HEK293 (cell line): Measurements from ENCODE around the gene CCKAR.

Source experiments
- CTCF ChIA-PET: fragments of 350-600 bp; formaldehyde crosslinking; extraction: SDS; loops from one replicate; lab custom pipeline; 2021; ENCODE audit warnings: antibody characterized with exemption; lab: Yijun Ruan, JAX
- POLR2A ChIA-PET: fragments of 300-600 bp; formaldehyde crosslinking; extraction: SDS; loops from one replicate; lab custom pipeline; 2020; ENCODE audit warnings: antibody characterized with exemption, inconsistent platforms; lab: Yijun Ruan, JAX
- H3K27ac ChIP-seq: fragments of 200-500 bp; sonication (Bioruptor generic); 2 replicates; pipeline ENCODE4 v1.5.1; 2014; ENCODE audit warnings: low read depth, low read length, control low read depth, inconsistent platforms; ENCODE audit errors: extremely low read depth
- H3K36me3 ChIP-seq, 2 experiments: fragments of 200-500 bp in 1 of 2; sonication (Bioruptor generic) in 1 of 2; 1 replicate in 1 of 2; 2 replicates in 1 of 2; pipeline ENCODE4 v1.5.1; 2014 to 2017; ENCODE audit warnings: inconsistent platforms in 2 of 2, low read length in 2 of 2; ENCODE audit not compliant: control insufficient read depth in 2 of 2, insufficient read depth in 1 of 2
- H3K4me1 ChIP-seq: fragments of 200-500 bp; sonication (Bioruptor generic); 2 replicates; pipeline ENCODE4 v1.5.1; 2014; ENCODE audit warnings: mild to moderate bottlenecking, low read length, inconsistent platforms; ENCODE audit not compliant: control insufficient read depth, insufficient read depth
- H3K4me3 ChIP-seq: 2 replicates; pipeline ENCODE4 v1.5.1; 2011; ENCODE audit warnings: low read depth, mild to moderate bottlenecking, control low read depth, low read length, moderate library complexity
- H3K9me3 ChIP-seq: fragments of 200-500 bp; sonication (Bioruptor generic); 2 replicates; pipeline ENCODE4 v1.5.1; 2014; ENCODE audit warnings: low read depth, low read length, inconsistent platforms; ENCODE audit not compliant: control insufficient read depth, insufficient read depth
- CTCF ChIP-seq: fragments of 450-650 bp; formaldehyde crosslinking; IDR thresholded peaks from 2 replicates; pipeline ENCODE4 v1.5.1; 2016; ENCODE audit warnings: missing biosample characterization, missing genetic modification characterization
- GFI1B ChIP-seq: fragments of 450-650 bp; formaldehyde crosslinking; IDR thresholded peaks from 2 replicates; pipeline ENCODE4 v1.5.1; 2016; ENCODE audit warnings: missing biosample characterization, missing genetic modification characterization
- GLI2 ChIP-seq: fragments of 450-650 bp; formaldehyde crosslinking; IDR thresholded peaks from 2 replicates; pipeline ENCODE4; 2017; ENCODE audit warnings: missing biosample characterization, missing genetic modification characterization, low read depth, borderline replicate concordance
- HOXA7 ChIP-seq: sonication (generic); formaldehyde crosslinking; IDR thresholded peaks from 2 replicates; pipeline ENCODE4 v1.8.1; 2022; ENCODE audit warnings: missing genetic modification reagents, borderline replicate concordance
- IKZF3 ChIP-seq: fragments of 450-650 bp; IDR thresholded peaks from 2 replicates; pipeline ENCODE4 v1.5.0; 2018; ENCODE audit warnings: missing biosample characterization, mild to moderate bottlenecking, missing genetic modification characterization, moderate library complexity
- KLF10 ChIP-seq: fragments of 450-650 bp; IDR thresholded peaks from 2 replicates; pipeline ENCODE4 v1.5.1; 2018; ENCODE audit warnings: missing biosample characterization, mild to moderate bottlenecking, missing genetic modification characterization
- KLF8 ChIP-seq: fragments of 450-650 bp; formaldehyde crosslinking; IDR thresholded peaks from 2 replicates; pipeline ENCODE4 v1.5.1; 2016; ENCODE audit warnings: missing biosample characterization, missing genetic modification characterization
- PRDM1 ChIP-seq: fragments of 450-650 bp; formaldehyde crosslinking; IDR thresholded peaks from 2 replicates; pipeline ENCODE4; 2016; ENCODE audit warnings: missing biosample characterization, missing genetic modification characterization
- PRDM4 ChIP-seq: fragments of 450-650 bp; formaldehyde crosslinking; IDR thresholded peaks from 2 replicates; pipeline ENCODE4 v1.5.1; 2017; ENCODE audit warnings: missing biosample characterization, missing genetic modification characterization
- SETDB1 ChIP-seq: IDR thresholded peaks from one replicate; pipeline ENCODE4 v1.6.1; 2017; ENCODE audit warnings: mild to moderate bottlenecking, low read length, moderate library complexity, mixed read lengths; ENCODE audit not compliant: insufficient read length
- SP2 ChIP-seq: fragments of 450-650 bp; formaldehyde crosslinking; IDR thresholded peaks from 2 replicates; pipeline ENCODE4 v1.5.1; 2016; ENCODE audit warnings: missing biosample characterization, missing genetic modification characterization
- SP7 ChIP-seq: fragments of 450-650 bp; formaldehyde crosslinking; IDR thresholded peaks from 2 replicates; pipeline ENCODE4 v1.5.1; 2016; ENCODE audit warnings: missing biosample characterization, missing genetic modification characterization
- TRIM28 ChIP-seq: IDR thresholded peaks from 2 replicates; pipeline ENCODE4 v1.6.1; 2011; ENCODE audit warnings: low read length, control low read depth, borderline replicate concordance
- ZBTB8A ChIP-seq: fragments of 450-650 bp; formaldehyde crosslinking; IDR thresholded peaks from 2 replicates; pipeline ENCODE4 v1.5.1; 2016; ENCODE audit warnings: missing biosample characterization, missing genetic modification characterization
- ZEB2 ChIP-seq: fragments of 450-650 bp; formaldehyde crosslinking; IDR thresholded peaks from 2 replicates; pipeline ENCODE4 v1.5.1; 2016; ENCODE audit warnings: missing biosample characterization, missing genetic modification characterization
- ZNF221 ChIP-seq: fragments of 450-650 bp; formaldehyde crosslinking; IDR thresholded peaks from 2 replicates; pipeline ENCODE4 v1.5.1; 2017; ENCODE audit warnings: missing biosample characterization, missing genetic modification characterization, borderline replicate concordance
- ZNF324 ChIP-seq: fragments of 450-650 bp; formaldehyde crosslinking; IDR thresholded peaks from 2 replicates; pipeline ENCODE4 v1.5.1; 2016; ENCODE audit warnings: missing biosample characterization, missing genetic modification characterization
- ZNF335 ChIP-seq: fragments of 450-650 bp; formaldehyde crosslinking; conservative IDR thresholded peaks from 2 replicates; pipeline ENCODE4 v1.5.1; 2016; ENCODE audit warnings: missing biosample characterization, missing genetic modification characterization
- ZNF37A ChIP-seq: fragments of 450-650 bp; IDR thresholded peaks from 2 replicates; pipeline ENCODE4 v1.5.1; 2018; ENCODE audit warnings: missing biosample characterization, missing genetic modification characterization
- ZNF423 ChIP-seq: fragments of 450-650 bp; formaldehyde crosslinking; IDR thresholded peaks from 2 replicates; pipeline ENCODE4 v1.5.1; 2016; ENCODE audit warnings: missing biosample characterization, missing genetic modification characterization
- ZNF629 ChIP-seq: fragments of 450-650 bp; formaldehyde crosslinking; IDR thresholded peaks from 2 replicates; pipeline ENCODE4 v1.5.1; 2017; ENCODE audit warnings: missing biosample characterization, missing genetic modification characterization
- ZNF692 ChIP-seq: fragments of 450-650 bp; formaldehyde crosslinking; IDR thresholded peaks from 2 replicates; pipeline ENCODE4 v1.5.1; 2016; ENCODE audit warnings: missing biosample characterization, missing genetic modification characterization
- ZNF777 ChIP-seq: fragments of 450-650 bp; formaldehyde crosslinking; IDR thresholded peaks from 2 replicates; pipeline ENCODE4 v1.5.1; 2017; ENCODE audit warnings: missing biosample characterization, missing genetic modification characterization, borderline replicate concordance
- ZNF837 ChIP-seq: fragments of 450-650 bp; formaldehyde crosslinking; IDR thresholded peaks from 2 replicates; pipeline ENCODE4 v1.5.1; 2016; ENCODE audit warnings: missing biosample characterization, missing genetic modification characterization
- ZNF843 ChIP-seq: fragments of 450-650 bp; formaldehyde crosslinking; IDR thresholded peaks from 2 replicates; pipeline ENCODE4 v1.5.1; 2016; ENCODE audit warnings: missing biosample characterization, missing genetic modification characterization
- TF ChIP-seq, protein P1 (sequence below): fragments of 450-650 bp; formaldehyde crosslinking; IDR thresholded peaks from 2 replicates; pipeline ENCODE4 v1.5.1; 2016; ENCODE audit warnings: missing biosample characterization, missing genetic modification characterization
- TF ChIP-seq, protein P2 (sequence below): fragments of 450-650 bp; formaldehyde crosslinking; IDR thresholded peaks from 2 replicates; pipeline ENCODE4 v1.5.1; 2016; ENCODE audit warnings: missing biosample characterization, missing genetic modification characterization
- TF ChIP-seq, protein P3 (sequence below): fragments of 450-650 bp; formaldehyde crosslinking; IDR thresholded peaks from 2 replicates; pipeline ENCODE4 v1.5.1; 2017; ENCODE audit warnings: missing biosample characterization, missing genetic modification characterization

The CCKAR gene

DNA sequence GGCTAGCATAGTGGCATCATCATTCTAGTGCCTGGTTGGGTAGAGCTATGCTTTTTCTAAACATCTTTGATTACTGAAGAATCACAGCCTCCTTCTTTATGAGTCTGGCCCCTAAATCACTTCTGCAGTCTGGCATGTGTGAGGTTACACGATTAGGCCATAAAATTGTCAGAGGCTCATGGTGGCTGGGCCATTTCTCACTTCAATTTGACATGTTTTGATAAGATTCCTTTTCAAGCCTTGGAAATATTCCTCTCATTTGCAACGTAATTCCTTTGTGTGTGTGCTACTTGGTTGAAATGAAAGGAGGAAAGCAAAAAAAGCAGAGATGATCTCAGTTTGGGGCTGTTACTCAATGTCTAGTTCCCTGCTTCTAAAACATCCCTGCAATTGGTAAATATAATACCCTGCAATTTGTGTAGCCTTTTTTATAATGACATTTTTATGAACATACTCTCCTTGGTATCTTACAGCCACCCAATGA is 6.2 kb downstream of the CCKAR start:
- ChIA-PET POLR2A (interaction anchor here (1.4 kb wide), 1 partner anchor 84 kb away, joined by 7 read pairs; no protein-coding TSS in a partner anchor), CTCF (interaction anchor here (0.6 kb wide), 1 partner anchor 496 kb away, joined by 3 read pairs; no protein-coding TSS in a partner anchor)
- no peak overlapping the region for H3K4me3 ChIP-seq
- peaks cover 7% of the 10 kb centered on the region; the same call in 1 of the 2 replicates for H3K4me1 ChIP-seq
- H3K36me3 ChIP-seq = no peaks in the 10 kb centered on the region
- peak overlapping the region; percentile 51 for H3K27ac ChIP-seq
- H3K9me3 ChIP-seq = no peaks in the 10 kb centered on the region
- 0 out of 2 replicates have a peak, but pooled peaks have one; percentile 19 for TF ChIP-seq KLF10 (tag by site-specific recombination)
- TF ChIP-seq ZNF335 = peak; percentile 21; the same call in 1 of the 2 replicates
- TF ChIP-seq SP2 (tag by site-specific recombination) = 0 out of 2 replicates have a peak, but pooled peaks have one; percentile 12
- TF ChIP-seq PRDM1 (tag by site-specific recombination) = no peak
- TF ChIP-seq ZNF777 (tag by site-specific recombination) = no peak
- TF ChIP-seq GLI2 = peak; percentile 72; the same call in 1 of the 2 replicates
- TF ChIP-seq ZNF837 (tag by site-specific recombination) = no peak
- peak; percentile 55 for TF ChIP-seq KLF8 (tag by site-specific recombination)
- TF ChIP-seq ZNF843 (tag by site-specific recombination) = peak; percentile 99
- TF ChIP-seq ZNF692 (tag by site-specific recombination) = peak; percentile 50; the same call in 1 of the 2 replicates
- TF ChIP-seq SETDB1 = no peak
- TF ChIP-seq, protein P1, sequence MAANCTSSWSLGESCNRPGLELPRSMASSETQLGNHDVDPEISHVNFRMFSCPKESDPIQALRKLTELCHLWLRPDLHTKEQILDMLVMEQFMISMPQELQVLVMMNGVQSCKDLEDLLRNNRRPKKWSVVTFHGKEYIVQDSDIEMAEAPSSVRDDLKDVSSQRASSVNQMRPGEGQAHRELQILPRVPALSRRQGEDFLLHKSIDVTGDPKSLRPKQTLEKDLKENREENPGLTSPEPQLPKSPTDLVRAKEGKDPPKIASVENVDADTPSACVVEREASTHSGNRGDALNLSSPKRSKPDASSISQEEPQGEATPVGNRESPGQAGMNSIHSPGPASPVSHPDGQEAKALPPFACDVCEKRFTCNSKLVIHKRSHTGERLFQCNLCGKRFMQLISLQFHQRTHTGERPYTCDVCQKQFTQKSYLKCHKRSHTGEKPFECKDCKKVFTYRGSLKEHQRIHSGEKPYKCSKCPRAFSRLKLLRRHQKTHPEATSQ (tag by site-specific recombination) = no peak
- TF ChIP-seq ZNF324 (tag by site-specific recombination) = peak; percentile 57; the same call in 1 of the 2 replicates
- TF ChIP-seq, protein P2, sequence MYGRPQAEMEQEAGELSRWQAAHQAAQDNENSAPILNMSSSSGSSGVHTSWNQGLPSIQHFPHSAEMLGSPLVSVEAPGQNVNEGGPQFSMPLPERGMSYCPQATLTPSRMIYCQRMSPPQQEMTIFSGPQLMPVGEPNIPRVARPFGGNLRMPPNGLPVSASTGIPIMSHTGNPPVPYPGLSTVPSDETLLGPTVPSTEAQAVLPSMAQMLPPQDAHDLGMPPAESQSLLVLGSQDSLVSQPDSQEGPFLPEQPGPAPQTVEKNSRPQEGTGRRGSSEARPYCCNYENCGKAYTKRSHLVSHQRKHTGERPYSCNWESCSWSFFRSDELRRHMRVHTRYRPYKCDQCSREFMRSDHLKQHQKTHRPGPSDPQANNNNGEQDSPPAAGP = no peak
- TF ChIP-seq, protein P3, sequence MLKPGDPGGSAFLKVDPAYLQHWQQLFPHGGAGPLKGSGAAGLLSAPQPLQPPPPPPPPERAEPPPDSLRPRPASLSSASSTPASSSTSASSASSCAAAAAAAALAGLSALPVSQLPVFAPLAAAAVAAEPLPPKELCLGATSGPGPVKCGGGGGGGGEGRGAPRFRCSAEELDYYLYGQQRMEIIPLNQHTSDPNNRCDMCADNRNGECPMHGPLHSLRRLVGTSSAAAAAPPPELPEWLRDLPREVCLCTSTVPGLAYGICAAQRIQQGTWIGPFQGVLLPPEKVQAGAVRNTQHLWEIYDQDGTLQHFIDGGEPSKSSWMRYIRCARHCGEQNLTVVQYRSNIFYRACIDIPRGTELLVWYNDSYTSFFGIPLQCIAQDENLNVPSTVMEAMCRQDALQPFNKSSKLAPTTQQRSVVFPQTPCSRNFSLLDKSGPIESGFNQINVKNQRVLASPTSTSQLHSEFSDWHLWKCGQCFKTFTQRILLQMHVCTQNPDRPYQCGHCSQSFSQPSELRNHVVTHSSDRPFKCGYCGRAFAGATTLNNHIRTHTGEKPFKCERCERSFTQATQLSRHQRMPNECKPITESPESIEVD (tag by site-specific recombination) = peak; percentile 98
- no peak for TF ChIP-seq ZNF37A
- peak; percentile 38 for TF ChIP-seq ZBTB8A (tag by site-specific recombination)
- peak; percentile 92 for TF ChIP-seq ZEB2 (tag by site-specific recombination)
- peak; percentile 77 for TF ChIP-seq ZNF629
- no peak for TF ChIP-seq ZNF221
- TF ChIP-seq GFI1B (tag by site-specific recombination) = peak; percentile 95
- TF ChIP-seq TRIM28 = peak; percentile 96
- TF ChIP-seq SP7 (tag by site-specific recombination) = peak; percentile 94
- peak; percentile 76 for TF ChIP-seq PRDM4 (tag by site-specific recombination)
- no peak for TF ChIP-seq CTCF (tag by site-specific recombination)
- no peak for TF ChIP-seq HOXA7
- TF ChIP-seq ZNF423 (tag by site-specific recombination) = no peak
- TF ChIP-seq IKZF3 (tag by site-specific recombination) = peak; percentile 76; the same call in 1 of the 2 replicates
